GM23248 (cell line): ENCODE data around the gene S100A4.

ENCODE experiments used
- EZH2 ChIP-seq: fragments of 200-600 bp; sonication (generic); IDR thresholded peaks from 2 replicates; pipeline ENCODE4 v1.6.1; 2018; ENCODE audit warnings: antibody characterized with exemption, mild to moderate bottlenecking; ENCODE audit not compliant: insufficient read depth, poor library complexity, severe bottlenecking
- EZH2phosphoT487 ChIP-seq: fragments of 200-600 bp; sonication (generic); IDR thresholded peaks from 2 replicates; pipeline ENCODE4 v1.6.1; 2018; ENCODE audit warnings: antibody characterized with exemption, moderate library complexity, mild to moderate bottlenecking, low read depth; ENCODE audit not compliant: insufficient read depth

DNA sequence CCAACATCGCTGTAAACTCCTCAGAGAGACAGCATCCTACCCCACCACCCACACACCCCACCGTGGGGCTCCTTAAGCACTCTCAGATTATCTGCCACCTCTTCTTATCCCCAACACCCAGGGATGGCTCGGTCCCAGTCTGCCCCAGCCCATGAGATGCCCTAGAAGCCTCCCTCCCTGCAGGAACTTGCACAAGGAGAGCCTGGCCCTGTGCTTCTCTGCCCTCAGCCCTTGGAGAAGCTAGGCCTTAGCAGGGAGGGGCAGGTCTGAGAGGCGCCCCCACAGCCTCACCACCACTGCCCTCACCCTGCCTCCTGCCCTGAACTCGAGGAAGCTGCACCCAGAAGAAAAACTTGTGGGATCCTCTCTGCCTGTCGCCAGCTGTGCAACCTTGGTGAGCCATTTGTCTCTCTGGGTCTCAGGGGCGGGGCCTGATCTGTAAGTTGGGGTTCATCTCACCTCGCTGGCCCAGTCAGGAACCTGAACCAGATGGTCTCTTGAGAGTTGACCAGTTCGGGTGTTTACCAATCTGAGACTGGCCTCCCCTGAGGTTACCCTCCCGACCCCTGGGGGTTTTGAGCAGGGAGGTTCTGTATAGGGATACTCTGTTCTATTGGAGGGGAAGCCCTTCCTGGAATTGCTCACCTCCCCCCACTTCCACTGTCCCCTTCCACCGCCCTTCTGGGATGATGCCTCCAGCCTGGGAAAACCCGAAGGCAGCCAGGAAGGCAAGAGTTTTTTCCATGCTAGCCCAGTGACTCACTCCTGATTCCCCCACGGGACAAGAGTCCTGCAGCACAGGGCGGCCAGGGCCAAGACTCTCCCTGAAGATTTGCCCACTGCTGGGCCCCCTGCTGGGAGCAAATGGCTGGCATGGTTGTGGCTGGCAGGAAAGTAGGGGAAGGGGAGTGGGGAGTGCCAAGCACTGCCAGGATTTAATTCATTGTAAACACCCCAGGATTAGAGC lies 3.4 kb upstream of the S100A4 start, which contains the start of gene S100A3:
- TF ChIP-seq EZH2phosphoT487 = no peak
- no peak for TF ChIP-seq EZH2
